Loucy (cell line): ENCODE data around the gene CABP4.
A peak's percentile ranks its signal among the peaks of the same experiment; 100 is the strongest.

ENCODE experiments used
- H2AFZ ChIP-seq: fragments of 200-600 bp; sonication (generic); 2 replicates; pipeline ENCODE4 v1.6.0; 2016; ENCODE audit warnings: antibody characterized with exemption, mild to moderate bottlenecking, low read length, moderate library complexity
- H3F3A ChIP-seq: fragments of 200-600 bp; 2 replicates; pipeline ENCODE4 v1.6.0; 2016; ENCODE audit warnings: antibody characterized with exemption, low read depth, mild to moderate bottlenecking
- H3K27me3 ChIP-seq: fragments of 200-600 bp; sonication (generic); 2 replicates; pipeline ENCODE4 v1.6.1; 2014; ENCODE audit warnings: low read length, mild to moderate bottlenecking; ENCODE audit not compliant: insufficient read depth, poor library complexity, severe bottlenecking
- H3K36me3 ChIP-seq: fragments of 200-600 bp; sonication (generic); 2 replicates; pipeline ENCODE4 v1.6.1; 2016; ENCODE audit warnings: low read length; ENCODE audit not compliant: insufficient read depth
- H3K4me1 ChIP-seq: fragments of 200-600 bp; sonication (generic); 2 replicates; pipeline ENCODE4 v1.5.1; 2014; ENCODE audit warnings: low read length, mild to moderate bottlenecking; ENCODE audit not compliant: insufficient read depth, poor library complexity, severe bottlenecking
- H3K4me2 ChIP-seq: fragments of 200-600 bp; sonication (generic); 2 replicates; pipeline ENCODE4 v1.6.0; 2014; ENCODE audit warnings: antibody characterized with exemption, low read length, low read depth, mild to moderate bottlenecking; ENCODE audit not compliant: poor library complexity, severe bottlenecking
- H3K4me3 ChIP-seq: fragments of 200-600 bp; sonication (generic); 2 replicates; pipeline ENCODE4 v1.5.1; 2014; ENCODE audit warnings: low read length, mild to moderate bottlenecking, mixed read lengths; ENCODE audit not compliant: poor library complexity, severe bottlenecking
- H3K79me2 ChIP-seq: fragments of 200-600 bp; sonication (generic); 2 replicates; pipeline ENCODE4 v1.6.1; 2014; ENCODE audit warnings: low read length; ENCODE audit not compliant: insufficient read depth
- H3K9ac ChIP-seq: fragments of 200-600 bp; sonication (generic); 2 replicates; pipeline ENCODE4 v1.6.0; 2014; ENCODE audit warnings: mild to moderate bottlenecking, low read depth, low read length, moderate library complexity; ENCODE audit not compliant: poor library complexity, severe bottlenecking
- H3K9me2 ChIP-seq: fragments of 200-600 bp; sonication (generic); replicated peaks from 2 replicates; pipeline ENCODE4 v1.6.1; 2016; ENCODE audit warnings: low read depth, low read length, mixed read lengths
- H3K9me3 ChIP-seq: fragments of 200-600 bp; sonication (generic); 2 replicates; pipeline ENCODE4 v1.6.1; 2014; ENCODE audit warnings: mild to moderate bottlenecking, antibody characterized with exemption, low read length, low read depth; ENCODE audit not compliant: insufficient read depth
- H4K20me1 ChIP-seq: fragments of 200-600 bp; sonication (generic); 2 replicates; pipeline ENCODE4 v1.6.0; 2014; ENCODE audit warnings: antibody characterized with exemption, low read length, mild to moderate bottlenecking; ENCODE audit not compliant: insufficient read depth, poor library complexity, severe bottlenecking
- EZH2phosphoT487 ChIP-seq: fragments of 200-600 bp; IDR thresholded peaks from 2 replicates; pipeline ENCODE4 v1.6.1; 2018; ENCODE audit warnings: antibody characterized with exemption, mild to moderate bottlenecking, moderate library complexity, borderline replicate concordance
- TF ChIP-seq, protein P1 (sequence below): fragments of 200-600 bp; sonication (generic); conservative IDR thresholded peaks from 2 replicates; pipeline ENCODE4 v1.5.1; 2014; ENCODE audit warnings: mild to moderate bottlenecking, antibody characterized with exemption, low read length

The CABP4 gene

DNA sequence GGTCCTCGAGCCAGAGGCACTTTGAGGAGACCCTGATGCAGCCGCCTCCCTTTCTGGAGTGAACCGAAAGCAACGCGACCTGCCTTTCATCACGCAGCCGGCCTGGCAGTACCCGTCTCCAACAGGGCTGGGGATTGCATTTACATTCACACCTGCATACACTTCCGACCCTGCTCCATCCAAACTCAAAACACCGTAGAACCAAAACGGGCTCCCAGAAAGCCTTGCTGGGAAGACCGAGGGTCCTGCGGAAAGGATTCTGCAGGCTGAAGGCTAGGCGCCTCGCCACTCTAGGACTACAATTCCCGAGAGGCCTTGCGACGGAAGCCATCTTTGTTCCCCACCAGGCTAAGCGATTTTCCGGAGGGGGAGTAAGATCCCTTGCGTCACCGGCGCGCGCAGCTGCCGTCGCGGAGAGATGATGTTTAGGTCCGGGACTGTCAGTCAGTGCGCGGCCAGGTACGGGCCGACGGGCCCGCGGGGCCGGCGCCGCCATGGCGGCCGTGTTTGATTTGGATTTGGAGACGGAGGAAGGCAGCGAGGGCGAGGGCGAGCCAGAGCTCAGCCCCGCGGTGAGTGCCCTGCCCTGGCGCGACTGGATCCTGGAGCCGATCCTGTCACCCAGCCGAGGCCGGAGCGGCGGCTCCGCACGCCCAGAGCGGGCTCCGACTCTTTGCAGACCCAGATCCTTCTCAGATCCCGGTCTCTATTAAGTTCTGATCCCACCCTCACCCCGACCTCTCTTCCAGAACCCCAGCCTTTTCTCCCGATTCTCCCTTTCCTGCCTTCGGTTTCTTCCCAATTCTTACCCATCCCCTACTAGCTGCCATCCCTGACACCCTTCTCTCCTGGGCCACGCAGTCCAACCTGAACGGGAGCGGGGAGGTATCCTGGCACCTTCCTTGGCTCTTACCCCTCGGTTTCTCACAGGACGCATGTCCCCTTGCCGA is 26.8 kb upstream of the CABP4 start, which contains the start of gene RPS6KB2:
Gene RPS6KB2 (plus strand): TSS at position 443 of the 950 bp plus-strand sequence. CDS start 52 bp downstream, at position 495.
- Histone ChIP-seq H3K4me2 (peak within 1 kb of the TSS; percentile 97), H2AFZ (peak within 1 kb of the TSS; percentile 63), H3K9me3 (no peaks in the 10 kb centered on the region), H3K9ac (peak within 1 kb of the TSS; percentile 85), H3K9me2 (no peaks in the 10 kb centered on the region), H3F3A (peaks cover 5% of the 10 kb centered on the region; the same call in 1 of the 2 replicates), H3K4me1 (peaks cover 29% of the 10 kb centered on the region), H3K4me3 (peak within 1 kb of the TSS; percentile 79), H3K36me3 (no peaks in the 10 kb centered on the region), H4K20me1 (peaks cover 24% of the 10 kb centered on the region), H3K79me2 (peaks cover 45% of the 10 kb centered on the region), H3K27me3 (no peaks in the 10 kb centered on the region)
- TF ChIP-seq, protein P1, sequence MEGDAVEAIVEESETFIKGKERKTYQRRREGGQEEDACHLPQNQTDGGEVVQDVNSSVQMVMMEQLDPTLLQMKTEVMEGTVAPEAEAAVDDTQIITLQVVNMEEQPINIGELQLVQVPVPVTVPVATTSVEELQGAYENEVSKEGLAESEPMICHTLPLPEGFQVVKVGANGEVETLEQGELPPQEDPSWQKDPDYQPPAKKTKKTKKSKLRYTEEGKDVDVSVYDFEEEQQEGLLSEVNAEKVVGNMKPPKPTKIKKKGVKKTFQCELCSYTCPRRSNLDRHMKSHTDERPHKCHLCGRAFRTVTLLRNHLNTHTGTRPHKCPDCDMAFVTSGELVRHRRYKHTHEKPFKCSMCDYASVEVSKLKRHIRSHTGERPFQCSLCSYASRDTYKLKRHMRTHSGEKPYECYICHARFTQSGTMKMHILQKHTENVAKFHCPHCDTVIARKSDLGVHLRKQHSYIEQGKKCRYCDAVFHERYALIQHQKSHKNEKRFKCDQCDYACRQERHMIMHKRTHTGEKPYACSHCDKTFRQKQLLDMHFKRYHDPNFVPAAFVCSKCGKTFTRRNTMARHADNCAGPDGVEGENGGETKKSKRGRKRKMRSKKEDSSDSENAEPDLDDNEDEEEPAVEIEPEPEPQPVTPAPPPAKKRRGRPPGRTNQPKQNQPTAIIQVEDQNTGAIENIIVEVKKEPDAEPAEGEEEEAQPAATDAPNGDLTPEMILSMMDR: no peak
- no peak for TF ChIP-seq EZH2phosphoT487

DNA sequence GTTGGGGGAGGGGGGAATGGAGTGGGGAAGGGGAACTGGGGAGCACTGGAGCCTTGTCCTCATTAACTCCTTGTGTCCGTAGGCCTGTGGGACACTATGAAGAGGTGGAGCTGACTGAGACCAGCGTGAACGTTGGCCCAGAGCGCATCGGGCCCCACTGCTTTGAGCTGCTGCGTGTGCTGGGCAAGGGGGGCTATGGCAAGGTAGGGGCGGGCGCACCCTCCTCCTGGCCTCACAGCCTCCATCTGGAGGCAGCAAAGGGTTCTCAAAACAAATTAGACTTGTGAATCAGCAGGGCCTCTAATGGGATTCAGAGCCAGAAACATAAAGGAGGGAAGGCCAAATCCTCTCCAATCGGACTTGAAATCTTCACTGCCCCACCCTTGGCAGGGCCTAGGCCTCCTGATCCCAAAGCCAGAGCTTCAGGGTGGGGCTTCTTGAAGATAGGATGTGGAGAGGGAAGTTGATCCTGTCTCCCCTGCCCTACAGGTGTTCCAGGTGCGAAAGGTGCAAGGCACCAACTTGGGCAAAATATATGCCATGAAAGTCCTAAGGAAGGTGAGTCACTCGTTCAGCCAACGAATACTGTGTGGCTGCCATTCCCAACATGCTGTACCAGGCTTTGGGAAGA is 26.0 kb upstream of the CABP4 start:
- Histone ChIP-seq H3K4me1 (peaks cover 37% of the 10 kb centered on the region), H3K4me2 (peak overlapping the region; percentile 97), H3K9me3 (no peaks in the 10 kb centered on the region), H3K36me3 (peaks cover 3% of the 10 kb centered on the region; the same call in 1 of the 2 replicates), H3K4me3 (peak overlapping the region; percentile 79), H3K9ac (peak overlapping the region; percentile 85), H3K9me2 (no peaks in the 10 kb centered on the region), H3F3A (peaks cover 5% of the 10 kb centered on the region; the same call in 1 of the 2 replicates), H4K20me1 (peaks cover 33% of the 10 kb centered on the region), H3K27me3 (no peaks in the 10 kb centered on the region), H3K79me2 (peaks cover 53% of the 10 kb centered on the region), H2AFZ (no peak overlapping the region)
- no peak for TF ChIP-seq EZH2phosphoT487
- TF ChIP-seq, protein P1: no peak

DNA sequence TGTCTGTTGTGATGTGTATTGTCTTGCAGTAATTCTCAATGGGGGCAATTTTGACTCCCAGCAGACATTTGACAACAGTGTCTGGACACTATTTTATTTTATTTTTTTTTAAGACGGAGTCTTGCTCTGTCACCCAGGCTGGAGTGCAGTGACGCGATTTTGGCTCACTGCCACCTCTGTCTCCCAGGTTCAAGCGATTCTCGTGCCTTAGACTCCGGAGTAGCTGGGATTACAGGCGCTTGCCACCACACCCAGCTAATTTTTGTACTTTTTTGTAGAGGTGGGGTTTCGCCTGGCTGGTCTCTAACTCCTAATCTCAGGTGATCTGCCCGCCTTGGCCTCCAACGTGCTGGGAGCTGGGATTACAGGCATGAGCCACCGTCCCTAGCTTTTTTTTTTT is 25.4 kb upstream of the CABP4 start:
- peaks cover 38% of the 10 kb centered on the region for H4K20me1 ChIP-seq
- no peaks in the 10 kb centered on the region for H3K9me2 ChIP-seq
- peaks cover 59% of the 10 kb centered on the region for H3K79me2 ChIP-seq
- peak overlapping the region; percentile 79 for H3K4me3 ChIP-seq
- no peak overlapping the region for H3K9ac ChIP-seq
- H3K36me3 ChIP-seq: peaks cover 9% of the 10 kb centered on the region; the same call in 1 of the 2 replicates
- TF ChIP-seq EZH2phosphoT487: no peak
- TF ChIP-seq, protein P1: no peak
- no peaks in the 10 kb centered on the region for H3K9me3 ChIP-seq
- peaks cover 5% of the 10 kb centered on the region; the same call in 1 of the 2 replicates for H3F3A ChIP-seq
- no peak overlapping the region for H2AFZ ChIP-seq
- H3K27me3 ChIP-seq: no peaks in the 10 kb centered on the region
- peaks cover 37% of the 10 kb centered on the region for H3K4me1 ChIP-seq
- H3K4me2 ChIP-seq: peak overlapping the region; percentile 97
